A673 (cell line): ENCODE results near the gene PBOV1. TPM values are rescaled to one million over a fixed set of nuclear protein-coding genes. Genes with fewer than 3 reads are reported as not detected.

Source experiments
- BruUV-seq: library from RNA; stranded (reverse); fragments of 400-500 nt; replicated peaks from 2 replicates; lab custom pipeline; 2021; lab: Mats Ljungman, UMichigan
- CTCF ChIA-PET: fragments of 300-600 bp; sonication (Branson Sonifier 250); formaldehyde crosslinking; loops from one replicate; lab custom pipeline; 2022; ENCODE audit warnings: antibody characterized with exemption; lab: Charles Lee
- POLR2A ChIA-PET: fragments of 300-600 bp; sonication (Branson Sonifier 250); formaldehyde crosslinking; loops from one replicate; lab custom pipeline; 2022; ENCODE audit warnings: antibody characterized with exemption; ENCODE audit not compliant: low non-redundant PET; lab: Charles Lee
- DNase-seq: peaks from one replicate; pipeline ENCODE4 v3.0.0-alpha.2; 2015; ENCODE audit warnings: low spot score
- H3K27ac ChIP-seq: fragments of 200-600 bp; sonication (generic); 2 replicates; pipeline ENCODE4 v1.5.1; 2016; ENCODE audit warnings: mixed run types, low read depth, mild to moderate bottlenecking, mixed read lengths, antibody characterized with exemption, low read length; ENCODE audit not compliant: poor library complexity, severe bottlenecking
- H3K27me3 ChIP-seq: fragments of 200-600 bp; sonication (generic); replicated peaks from 2 replicates; pipeline ENCODE4 v1.6.1; 2017; ENCODE audit warnings: mixed run types, low read depth, mild to moderate bottlenecking, mixed read lengths, antibody characterized with exemption, low read length; ENCODE audit not compliant: insufficient read depth, poor library complexity
- H3K36me3 ChIP-seq: fragments of 200-600 bp; sonication (generic); 2 replicates; pipeline ENCODE4 v1.6.1; 2016; ENCODE audit warnings: mixed run types, mild to moderate bottlenecking, mixed read lengths, antibody characterized with exemption, low read length; ENCODE audit not compliant: insufficient read depth, poor library complexity, severe bottlenecking
- H3K4me1 ChIP-seq: fragments of 200-600 bp; sonication (generic); 2 replicates; pipeline ENCODE4 v1.6.1; 2017; ENCODE audit warnings: mixed run types, mild to moderate bottlenecking, mixed read lengths, antibody characterized with exemption, low read length; ENCODE audit not compliant: insufficient read depth, poor library complexity, severe bottlenecking
- H3K4me3 ChIP-seq: fragments of 200-600 bp; sonication (generic); 2 replicates; pipeline ENCODE4 v1.5.1; 2016; ENCODE audit warnings: low read depth, mixed run types, mild to moderate bottlenecking, mixed read lengths, low read length; ENCODE audit not compliant: poor library complexity, severe bottlenecking
- H3K9me3 ChIP-seq: fragments of 200-600 bp; sonication (generic); 2 replicates; pipeline ENCODE4 v1.6.1; 2016; ENCODE audit warnings: mixed run types, low read depth, mild to moderate bottlenecking, mixed read lengths, antibody characterized with exemption, low read length; ENCODE audit not compliant: poor library complexity, severe bottlenecking
- EZH2 ChIP-seq: fragments of 200-600 bp; sonication (generic); IDR thresholded peaks from 2 replicates; pipeline ENCODE4 v1.6.1; 2017; ENCODE audit warnings: borderline replicate concordance, low read depth, mild to moderate bottlenecking, mixed read lengths, antibody characterized with exemption, low read length; ENCODE audit not compliant: poor library complexity, severe bottlenecking
- intact Hi-C: fragments of 100-400 bp; cut with micrococcal nuclease; formaldehyde crosslinking; loops from one replicate; pipeline ENCODE4 v1.10.0; 2022; ENCODE audit not compliant: unreplicated experiment
- total RNA-seq: library from RNA; stranded (reverse); gene quantifications from 2 replicates; pipeline ENCODE4 v1.2.3, GENCODE V29; 2021
- TF ChIP-seq, protein P1 (sequence below): fragments of 300-800, 200-600 bp; sonication (generic); conservative IDR thresholded peaks from 2 replicates; pipeline ENCODE4 v1.5.1; 2017; ENCODE audit warnings: low read depth, mild to moderate bottlenecking, antibody characterized with exemption, low read length, moderate library complexity, mixed read lengths

PBOV1 gene
- total RNA-seq, 1 experiment from 2014 or later, result not detected

DNA sequence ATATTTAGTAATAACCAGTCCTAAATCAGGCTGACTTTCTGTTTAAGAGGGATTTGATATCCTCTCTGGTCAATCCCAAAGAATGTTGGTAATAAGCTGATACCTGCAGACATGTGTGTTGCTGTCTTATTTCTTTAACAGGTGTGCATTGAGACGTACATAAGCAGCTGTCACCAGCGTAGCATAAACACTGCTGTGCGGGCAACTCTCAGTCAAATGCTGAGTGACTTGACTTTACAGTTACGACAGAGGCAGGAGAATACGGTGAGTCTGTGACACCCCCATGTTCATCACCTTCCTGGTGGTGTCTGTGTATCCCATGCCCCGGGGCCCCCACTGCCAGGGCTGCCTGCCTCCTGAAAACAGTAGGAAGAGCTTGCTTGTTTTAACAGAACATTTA lies 20.1 kb upstream of the PBOV1 start:
- BruUV-seq, result no TSS peak
- intact Hi-C loops, result no loop called here
- Histone ChIP-seq H3K4me1 (peaks cover 25% of the 10 kb centered on the region), H3K36me3 (no peaks in the 10 kb centered on the region), H3K27ac (no peak overlapping the region), H3K9me3 (no peaks in the 10 kb centered on the region), H3K27me3 (no peaks in the 10 kb centered on the region), H3K4me3 (no peak overlapping the region)
- TF ChIP-seq, protein P1, sequence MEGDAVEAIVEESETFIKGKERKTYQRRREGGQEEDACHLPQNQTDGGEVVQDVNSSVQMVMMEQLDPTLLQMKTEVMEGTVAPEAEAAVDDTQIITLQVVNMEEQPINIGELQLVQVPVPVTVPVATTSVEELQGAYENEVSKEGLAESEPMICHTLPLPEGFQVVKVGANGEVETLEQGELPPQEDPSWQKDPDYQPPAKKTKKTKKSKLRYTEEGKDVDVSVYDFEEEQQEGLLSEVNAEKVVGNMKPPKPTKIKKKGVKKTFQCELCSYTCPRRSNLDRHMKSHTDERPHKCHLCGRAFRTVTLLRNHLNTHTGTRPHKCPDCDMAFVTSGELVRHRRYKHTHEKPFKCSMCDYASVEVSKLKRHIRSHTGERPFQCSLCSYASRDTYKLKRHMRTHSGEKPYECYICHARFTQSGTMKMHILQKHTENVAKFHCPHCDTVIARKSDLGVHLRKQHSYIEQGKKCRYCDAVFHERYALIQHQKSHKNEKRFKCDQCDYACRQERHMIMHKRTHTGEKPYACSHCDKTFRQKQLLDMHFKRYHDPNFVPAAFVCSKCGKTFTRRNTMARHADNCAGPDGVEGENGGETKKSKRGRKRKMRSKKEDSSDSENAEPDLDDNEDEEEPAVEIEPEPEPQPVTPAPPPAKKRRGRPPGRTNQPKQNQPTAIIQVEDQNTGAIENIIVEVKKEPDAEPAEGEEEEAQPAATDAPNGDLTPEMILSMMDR, result no peak
- no peak for TF ChIP-seq EZH2
- POLR2A ChIA-PET, result no interaction called here
- CTCF ChIA-PET, result no interaction called here
- DNase-seq, result no peak

DNA sequence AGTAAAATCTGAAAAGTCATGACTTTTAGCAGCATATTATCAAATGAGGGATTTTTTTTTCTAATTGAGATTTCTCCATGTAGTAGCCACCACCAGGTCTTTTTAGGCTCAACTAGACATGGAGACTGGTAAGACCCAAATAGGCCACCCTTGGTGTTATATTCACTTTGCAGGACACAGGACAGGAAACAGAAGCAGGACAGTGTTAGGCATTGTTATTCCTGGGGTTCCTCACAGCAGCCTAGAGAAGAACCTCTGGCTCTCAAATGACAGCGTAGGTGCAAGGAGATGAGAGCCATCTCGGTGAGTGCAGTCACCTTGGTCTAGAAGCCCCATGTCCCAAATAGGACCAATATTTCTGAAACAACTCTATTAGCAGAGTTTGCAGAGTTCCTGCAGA lies 19.2 kb upstream of the PBOV1 start:
- POLR2A ChIA-PET, result no interaction called here
- Histone ChIP-seq H3K36me3 (no peaks in the 10 kb centered on the region), H3K27me3 (no peaks in the 10 kb centered on the region), H3K9me3 (no peaks in the 10 kb centered on the region), H3K27ac (no peak overlapping the region), H3K4me1 (peaks cover 24% of the 10 kb centered on the region), H3K4me3 (no peak overlapping the region)
- TF ChIP-seq, protein P1, result no peak
- TF ChIP-seq EZH2, result no peak
- no peak for DNase-seq
- CTCF ChIA-PET, result no interaction called here
- BruUV-seq, result no TSS peak
- intact Hi-C loops, result no loop called here

DNA sequence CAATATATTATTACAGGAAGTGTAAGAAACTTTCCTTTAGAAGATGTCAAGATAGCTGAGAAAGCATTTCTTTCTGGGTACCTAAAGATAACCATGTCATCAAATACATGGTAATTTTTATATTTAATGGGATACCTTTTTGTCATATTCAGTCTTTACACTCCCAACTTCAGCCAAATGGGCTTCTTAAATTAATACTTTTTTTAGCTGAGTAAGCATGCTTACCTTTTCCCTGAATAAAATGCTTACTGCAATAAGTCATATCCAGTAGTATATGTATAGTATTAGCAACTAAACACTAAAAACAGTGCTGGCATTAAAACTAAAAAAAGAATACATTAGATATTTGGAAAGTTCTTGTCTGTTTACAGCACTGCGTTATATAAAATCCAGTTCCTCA lies 17.4 kb upstream of the PBOV1 start:
- H3K27ac ChIP-seq, result no peak overlapping the region
- H3K4me3 ChIP-seq, result no peak overlapping the region
- no peaks in the 10 kb centered on the region for H3K9me3 ChIP-seq
- POLR2A ChIA-PET, result no interaction called here
- BruUV-seq, result no TSS peak
- intact Hi-C loops, result no loop called here
- CTCF ChIA-PET, result no interaction called here
- no peaks in the 10 kb centered on the region for H3K36me3 ChIP-seq
- TF ChIP-seq EZH2, result no peak
- TF ChIP-seq, protein P1, result no peak
- DNase-seq, result no peak
- H3K4me1 ChIP-seq, result peaks cover 12% of the 10 kb centered on the region
- no peaks in the 10 kb centered on the region for H3K27me3 ChIP-seq
